GM23248 (cell line): ENCODE results near the gene NLRC5. TPM values are rescaled to one million over a fixed set of nuclear protein-coding genes. Genes with fewer than 3 reads are reported as not detected.

Source experiments
- DNase-seq: peaks from one replicate; pipeline ENCODE4 v3.0.0-alpha.2; 2015
- H2AFZ ChIP-seq: fragments of 200-600 bp; sonication (generic); 2 replicates; pipeline ENCODE4 v1.6.1; 2016; ENCODE audit warnings: antibody characterized with exemption
- H3F3A ChIP-seq: fragments of 200-600 bp; sonication (generic); 2 replicates; pipeline ENCODE4 v1.6.1; 2016; ENCODE audit warnings: mild to moderate bottlenecking, antibody characterized with exemption, mixed run types; ENCODE audit not compliant: insufficient read depth
- H3K27ac ChIP-seq: fragments of 200-600 bp; sonication (generic); 2 replicates; pipeline ENCODE4 v1.5.1; 2016; ENCODE audit warnings: mild to moderate bottlenecking
- H3K27me3 ChIP-seq: fragments of 200-600 bp; sonication (generic); replicated peaks from 2 replicates; pipeline ENCODE4 v1.6.1; 2016; ENCODE audit warnings: mild to moderate bottlenecking; ENCODE audit not compliant: insufficient read depth
- H3K36me3 ChIP-seq: fragments of 200-600 bp; sonication (generic); 2 replicates; pipeline ENCODE4 v1.6.1; 2016; ENCODE audit warnings: low read depth, mild to moderate bottlenecking
- H3K4me1 ChIP-seq: fragments of 200-600 bp; sonication (generic); 2 replicates; pipeline ENCODE4 v1.6.1; 2016; ENCODE audit warnings: mild to moderate bottlenecking; ENCODE audit not compliant: insufficient read depth
- H3K4me2 ChIP-seq: fragments of 200-600 bp; sonication (generic); one replicate; pipeline ENCODE4 v1.6.1; 2016; ENCODE audit warnings: mild to moderate bottlenecking; ENCODE audit not compliant: unreplicated experiment
- H3K4me3 ChIP-seq: fragments of 200-600 bp; sonication (generic); 2 replicates; pipeline ENCODE4 v1.5.1; 2016; ENCODE audit warnings: mild to moderate bottlenecking
- H3K79me2 ChIP-seq: fragments of 200-600 bp; sonication (generic); 2 replicates; pipeline ENCODE4 v1.6.1; 2016; ENCODE audit warnings: mild to moderate bottlenecking; ENCODE audit not compliant: insufficient read depth
- H3K9ac ChIP-seq: fragments of 200-600 bp; sonication (generic); 2 replicates; pipeline ENCODE4 v1.6.1; 2016; ENCODE audit warnings: mild to moderate bottlenecking
- H3K9me2 ChIP-seq: fragments of 200-600 bp; sonication (generic); 2 replicates; pipeline ENCODE4 v1.6.1; 2016; ENCODE audit warnings: mixed run types, mild to moderate bottlenecking, moderate library complexity; ENCODE audit not compliant: insufficient read depth
- H3K9me3 ChIP-seq: fragments of 200-600 bp; sonication (generic); one replicate; pipeline ENCODE4 v1.6.1; 2017; ENCODE audit warnings: low read depth
- H4K20me1 ChIP-seq: fragments of 200-600 bp; sonication (generic); 2 replicates; pipeline ENCODE4 v1.6.0; 2016; ENCODE audit not compliant: insufficient read depth
- EZH2 ChIP-seq: fragments of 200-600 bp; sonication (generic); IDR thresholded peaks from 2 replicates; pipeline ENCODE4 v1.6.1; 2018; ENCODE audit warnings: antibody characterized with exemption, mild to moderate bottlenecking; ENCODE audit not compliant: insufficient read depth, poor library complexity, severe bottlenecking
- EZH2phosphoT487 ChIP-seq: fragments of 200-600 bp; sonication (generic); IDR thresholded peaks from 2 replicates; pipeline ENCODE4 v1.6.1; 2018; ENCODE audit warnings: antibody characterized with exemption, moderate library complexity, mild to moderate bottlenecking, low read depth; ENCODE audit not compliant: insufficient read depth
- WGBS, 2 experiments: methylation state at CpG; one replicate each; pipeline ENCODE4 v1.1.6; 2015 to 2017; ENCODE audit warnings: low lambda C conversion rate in 2 of 2, low coverage in 1 of 2; ENCODE audit errors: missing lambda C conversion rate in 2 of 2; 5-methylcytosine and 5-hydroxymethylcytosine counted together
- in situ Hi-C: fragments of 300-500 bp; cut with MboI; formaldehyde crosslinking; loops from 2 replicates; pipeline ENCODE4 v1.15.0; 2020
- polyA plus RNA-seq: library from polyadenylated mRNA; unstranded; fragments of >200 nt; fragmentation: Nextera tagmentation; extraction: Ambion mirVana; gene quantifications from 2 replicates; pipeline ENCODE4 v1.2.1, GENCODE V29; 2016
- total RNA-seq: library from RNA; depleted of rRNA; stranded (reverse); fragments of >200 nt; shearing (Covaris generic); gene quantifications from 2 replicates; pipeline ENCODE4 v1.2.3, GENCODE V29; 2014

NLRC5 gene
- total and polyA plus RNA-seq, 2 experiments from 2014 or later = 10.6 to 17.1 TPM

- WGBS, 2 experiments = 82 to 83% methylated on average over 13 of the region's 13 CpGs
- Histone ChIP-seq H4K20me1 (no peaks in the 10 kb centered on the region), H3K27me3 (no peaks in the 10 kb centered on the region), H3K36me3 (no peaks in the 10 kb centered on the region), H3K27ac (no peak overlapping the region), H3K9ac (no peak overlapping the region), H3K9me3 (no peaks in the 10 kb centered on the region), H2AFZ (no peak overlapping the region), H3F3A (peaks cover 10% of the 10 kb centered on the region), H3K79me2 (no peaks in the 10 kb centered on the region), H3K4me2 (no peak overlapping the region), H3K9me2 (no peaks in the 10 kb centered on the region), H3K4me1 (peaks cover 11% of the 10 kb centered on the region), H3K4me3 (no peak overlapping the region)
- no peak for DNase-seq
- no peak for TF ChIP-seq EZH2phosphoT487
- TF ChIP-seq EZH2 = no peak
- in situ Hi-C loops = no loop called here
These were observed 28.6 kb upstream of the NLRC5 start for GRCh38 chr16:56960681-56961281.

GRCh38 chr16:56961386-56961785, 28.0 kb upstream of the NLRC5 start:
- H3K4me3 ChIP-seq = no peak overlapping the region
- H3K9me2 ChIP-seq = no peaks in the 10 kb centered on the region
- H2AFZ ChIP-seq = no peak overlapping the region
- 78 to 82% methylated on average over 3 of the region's 3 CpGs for WGBS, 2 experiments
- no peak overlapping the region for H3K27ac ChIP-seq
- in situ Hi-C loops = no loop called here
- no peaks in the 10 kb centered on the region for H3K79me2 ChIP-seq
- no peaks in the 10 kb centered on the region for H3K36me3 ChIP-seq
- no peaks in the 10 kb centered on the region for H3K9me3 ChIP-seq
- TF ChIP-seq EZH2 (no peak), EZH2phosphoT487 (no peak)
- no peak overlapping the region for H3K4me2 ChIP-seq
- no peaks in the 10 kb centered on the region for H4K20me1 ChIP-seq
- no peak for DNase-seq
- peaks cover 13% of the 10 kb centered on the region for H3F3A ChIP-seq
- H3K4me1 ChIP-seq = peaks cover 17% of the 10 kb centered on the region
- H3K9ac ChIP-seq = no peak overlapping the region
- H3K27me3 ChIP-seq = no peaks in the 10 kb centered on the region

GRCh38 chr16:56961851-56962281, 27.5 kb upstream of the NLRC5 start, which contains the start of gene CETP:
Gene CETP (plus strand): TSS chr16:56961950. CDS start chr16:56961980, 30 bp downstream.
- H2AFZ ChIP-seq = no peak within 1 kb of the TSS
- H3K9me3 ChIP-seq = no peaks in the 10 kb centered on the region
- no peaks in the 10 kb centered on the region for H3K36me3 ChIP-seq
- TF ChIP-seq EZH2phosphoT487 (no peak), EZH2 (no peak)
- H3F3A ChIP-seq = peaks cover 13% of the 10 kb centered on the region
- H3K4me3 ChIP-seq = no peak within 1 kb of the TSS
- H3K79me2 ChIP-seq = no peaks in the 10 kb centered on the region
- H3K27me3 ChIP-seq = no peaks in the 10 kb centered on the region
- H3K4me1 ChIP-seq = peaks cover 17% of the 10 kb centered on the region
- WGBS, 2 experiments = 88 to 91% methylated on average over 12 of the region's 12 CpGs
- no peaks in the 10 kb centered on the region for H4K20me1 ChIP-seq
- in situ Hi-C loops = no loop called here
- H3K9ac ChIP-seq = no peak within 1 kb of the TSS
- no peak within 1 kb of the TSS for H3K27ac ChIP-seq
- H3K9me2 ChIP-seq = no peaks in the 10 kb centered on the region
- no peak within 1 kb of the TSS for H3K4me2 ChIP-seq
- no peak for DNase-seq

- 47 to 50% methylated on average over 29 to 30 of the region's 30 CpGs for WGBS, 2 experiments
- H3K9ac ChIP-seq = no peak overlapping the region
- peak overlapping the region; percentile 76 for H3K27ac ChIP-seq
- H3K4me1 ChIP-seq = peaks cover 17% of the 10 kb centered on the region
- H2AFZ ChIP-seq = no peak overlapping the region
- no peaks in the 10 kb centered on the region for H4K20me1 ChIP-seq
- peak; percentile 82 for DNase-seq
- no peaks in the 10 kb centered on the region for H3K9me3 ChIP-seq
- H3K4me2 ChIP-seq = no peak overlapping the region
- no peak overlapping the region for H3K4me3 ChIP-seq
- H3K9me2 ChIP-seq = no peaks in the 10 kb centered on the region
- no peaks in the 10 kb centered on the region for H3K79me2 ChIP-seq
- in situ Hi-C loops = no loop called here
- no peaks in the 10 kb centered on the region for H3K36me3 ChIP-seq
- TF ChIP-seq EZH2phosphoT487 (0 out of 2 replicates have a peak, but pooled peaks have one; percentile 67), EZH2 (no peak)
- H3K27me3 ChIP-seq = no peaks in the 10 kb centered on the region
- peaks cover 13% of the 10 kb centered on the region for H3F3A ChIP-seq
These were observed 24.9 kb upstream of the NLRC5 start for GRCh38 chr16:56964243-56965148.
